ENCODE results near the gene PREX1.

The PREX1 gene

GRCh38 chr20:48689874-48690571 lies 137.8 kb downstream of the PREX1 start:
- no peak overlapping the region for H3K27ac Mint-ChIP-seq
- no peak for TF ChIP-seq CTCF (IDR thresholded peaks at IDR 0.05; ENCODE audit: unreplicated experiment in 3 of 3)
- H3K27me3 Mint-ChIP-seq (ENCODE audit: low read depth), result peaks cover 8% of the 10 kb centered on the region
- peaks cover 38% of the 10 kb centered on the region for H3K4me1 Mint-ChIP-seq
- H3K36me3 Mint-ChIP-seq (ENCODE audit: low read depth), result no peaks in the 10 kb centered on the region
- no peak overlapping the region for H3K4me3 Mint-ChIP-seq
- H3K9me3 Mint-ChIP-seq, result no peaks in the 10 kb centered on the region

- no peak for TF ChIP-seq CTCF (IDR thresholded peaks at IDR 0.05; ENCODE audit: unreplicated experiment in 3 of 3)
- H3K4me3 Mint-ChIP-seq, result no peak overlapping the region
- no peaks in the 10 kb centered on the region for H3K9me3 Mint-ChIP-seq
- H3K27ac Mint-ChIP-seq, result peak overlapping the region in 1 of 3 experiments; percentile 12
- no peaks in the 10 kb centered on the region for H3K36me3 Mint-ChIP-seq (ENCODE audit: low read depth)
- H3K4me1 Mint-ChIP-seq, result peaks cover 45% of the 10 kb centered on the region
- H3K27me3 Mint-ChIP-seq (ENCODE audit: low read depth), result peaks cover 8% of the 10 kb centered on the region
Measured at GRCh38 chr20:48689388-48689787, 138.4 kb downstream of the PREX1 start.

DNA sequence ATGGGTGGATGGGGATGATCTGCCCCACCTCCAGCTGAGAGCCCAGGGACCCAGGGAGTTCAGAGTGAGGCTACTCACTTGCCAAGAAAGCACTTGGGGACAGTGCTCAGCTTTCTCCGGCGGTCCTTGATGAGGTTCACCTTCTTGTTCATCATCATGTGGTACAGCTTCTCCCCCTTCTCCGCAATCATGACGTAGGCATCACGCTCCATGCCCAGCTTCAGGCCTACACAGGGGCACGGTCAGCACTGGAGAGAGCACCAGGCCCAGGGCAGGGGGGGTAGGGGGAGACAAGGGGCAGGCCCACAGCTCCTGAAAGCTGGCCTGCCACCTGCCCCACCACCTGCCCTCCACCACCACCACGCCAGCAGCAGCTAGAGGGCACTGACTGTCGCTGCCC lies 139.2 kb downstream of the PREX1 start:
- peaks cover 48% of the 10 kb centered on the region for H3K4me1 Mint-ChIP-seq
- H3K36me3 Mint-ChIP-seq (ENCODE audit: low read depth), result no peaks in the 10 kb centered on the region
- no peak for TF ChIP-seq CTCF (IDR thresholded peaks at IDR 0.05; ENCODE audit: unreplicated experiment in 3 of 3)
- H3K9me3 Mint-ChIP-seq, result no peaks in the 10 kb centered on the region
- peaks cover 8% of the 10 kb centered on the region for H3K27me3 Mint-ChIP-seq (ENCODE audit: low read depth)
- H3K4me3 Mint-ChIP-seq, result no peak overlapping the region
- no peak overlapping the region for H3K27ac Mint-ChIP-seq

DNA sequence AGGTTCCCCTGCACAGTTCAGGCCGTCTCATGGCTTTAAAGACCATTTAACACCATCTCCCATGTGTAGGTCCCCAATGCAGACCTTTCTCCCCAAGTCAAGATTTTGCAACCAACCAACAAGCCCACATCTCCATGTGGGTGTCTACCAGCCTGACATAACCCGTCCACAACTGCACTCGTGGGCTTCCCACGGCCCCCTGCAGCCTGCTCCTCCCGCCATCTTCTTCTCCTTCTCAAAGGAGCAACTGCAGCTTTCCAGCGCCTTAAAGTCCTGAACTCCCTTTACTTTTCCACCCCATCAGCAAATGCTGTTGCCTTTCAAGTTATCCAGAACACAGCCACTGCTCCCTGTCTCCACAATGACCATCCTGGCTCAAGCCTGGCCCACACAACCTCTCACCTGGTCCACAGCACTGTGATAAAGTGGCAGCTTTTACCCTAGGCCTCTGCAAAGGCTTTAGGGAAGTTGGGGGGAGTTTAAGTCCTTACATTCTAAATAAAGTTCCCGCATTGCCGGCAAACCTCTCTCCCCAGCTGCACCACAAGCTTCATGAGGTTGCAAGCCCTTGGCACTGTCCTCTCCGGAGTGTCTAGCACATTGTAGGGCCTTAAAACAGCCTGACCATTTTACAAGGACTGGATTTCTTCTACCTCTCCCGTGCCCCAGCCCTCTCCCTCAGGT lies 140.5 kb downstream of the PREX1 start:
- peaks cover 48% of the 10 kb centered on the region for H3K4me1 Mint-ChIP-seq
- no peaks in the 10 kb centered on the region for H3K36me3 Mint-ChIP-seq (ENCODE audit: low read depth)
- peak overlapping the region in 2 of 3 experiments; percentile 18 to 23 for H3K27ac Mint-ChIP-seq
- peaks cover 8% of the 10 kb centered on the region for H3K27me3 Mint-ChIP-seq (ENCODE audit: low read depth)
- H3K4me3 Mint-ChIP-seq, result peak overlapping the region in 2 of 3 experiments; percentile 5 to 28
- no peaks in the 10 kb centered on the region for H3K9me3 Mint-ChIP-seq
- no peak for TF ChIP-seq CTCF (IDR thresholded peaks at IDR 0.05; ENCODE audit: unreplicated experiment in 3 of 3)

- no peaks in the 10 kb centered on the region for H3K36me3 Mint-ChIP-seq (ENCODE audit: low read depth)
- TF ChIP-seq CTCF (IDR thresholded peaks at IDR 0.05; ENCODE audit: unreplicated experiment in 3 of 3), result no peak
- H3K4me3 Mint-ChIP-seq, result peak overlapping the region in 1 of 3 experiments; percentile 11
- peaks cover 48% of the 10 kb centered on the region for H3K4me1 Mint-ChIP-seq
- H3K9me3 Mint-ChIP-seq, result no peaks in the 10 kb centered on the region
- peak overlapping the region in 2 of 3 experiments; percentile 73 to 84 for H3K27ac Mint-ChIP-seq
- H3K27me3 Mint-ChIP-seq (ENCODE audit: low read depth), result peaks cover 8% of the 10 kb centered on the region
Measured at GRCh38 chr20:48686238-48687116, 141.3 kb downstream of the PREX1 start.
